A549 (cell line): ENCODE data around the gene ESR2. TPM values are rescaled to one million over a fixed set of nuclear protein-coding genes. Genes with fewer than 3 reads are reported as not detected.
A peak's percentile ranks its signal among the peaks of the same experiment; 100 is the strongest.

Experiments
- ATAC-seq, 2 experiments: fragments of 200-7000 bp in 1 of 2; fragments of >200 bp in 1 of 2; cut with Nextera tagmentation in 1 of 2; cut with Tn5 transposase in 1 of 2; 3 replicates each; pipeline versions ENCODE4 v1.8.0 to v1.9.1; 2018 to 2020; ENCODE audit warnings: mild to moderate bottlenecking in 1 of 2, moderate library complexity in 1 of 2
- CTCF ChIA-PET: fragments of 300-600 bp; sonication (Branson Sonifier 250); formaldehyde crosslinking; extraction: SDS; loops from one replicate; lab custom pipeline; 2021; ENCODE audit warnings: antibody characterized with exemption, inconsistent platforms; lab: Yijun Ruan, JAX
- POLR2A ChIA-PET: fragments of 350-600 bp; formaldehyde crosslinking; extraction: SDS; loops from one replicate; lab custom pipeline; 2021; ENCODE audit warnings: antibody characterized with exemption, inconsistent platforms; lab: Yijun Ruan, JAX
- DNase-seq, 2 experiments: peaks; one replicate each; pipeline versions ENCODE4 v3.0.0 to v3.0.0-alpha.2; 2011 to 2016; ENCODE audit warnings: low read depth in 1 of 2, low spot score in 1 of 2
- FAIRE-seq: peaks from 2 replicates; lab custom pipeline; 2011; peaks lifted over from hg19 to GRCh38; lab: Jason Lieb, UNC
- H3K27ac ChIP-seq, 2 experiments: fragments of >200 bp; sonication (Bioruptor Twin); formaldehyde crosslinking; 3 replicates each; pipeline ENCODE4 v1.5.1; 2016 to 2017
- H3K4me1 ChIP-seq: fragments of >200 bp; sonication (Bioruptor Twin); formaldehyde crosslinking; 3 replicates; pipeline ENCODE4 v1.6.1; 2016
- H3K4me2 ChIP-seq: fragments of >200 bp; sonication (Bioruptor Twin); formaldehyde crosslinking; 3 replicates; pipeline ENCODE4 v1.6.1; 2016
- H3K4me3 ChIP-seq: fragments of >200 bp; sonication (Bioruptor Twin); formaldehyde crosslinking; 3 replicates; pipeline ENCODE4 v1.5.1; 2016
- H3K9me3 ChIP-seq: fragments of >200 bp; sonication (Bioruptor Twin); formaldehyde crosslinking; 3 replicates; pipeline ENCODE4 v1.6.1; 2016
- EHMT2 ChIP-seq: fragments of 200-600 bp; sonication (generic); IDR thresholded peaks from 2 replicates; pipeline ENCODE4 v1.6.1; 2016; ENCODE audit warnings: antibody characterized with exemption, low read depth, mild to moderate bottlenecking, moderate library complexity
- EP300 ChIP-seq, 2 experiments: fragments of >200 bp; sonication (Bioruptor Twin); formaldehyde crosslinking; IDR thresholded peaks; 2 replicates in 1 of 2; 3 replicates in 1 of 2; pipeline ENCODE4 v1.6.1; 2016 to 2017
- FOSL2 ChIP-seq, 2 experiments: fragments of 450-650 bp in 1 of 2; fragments of >200 bp in 1 of 2; sonication (Bioruptor Twin) in 1 of 2; formaldehyde crosslinking; IDR thresholded peaks; 2 replicates each; pipeline versions ENCODE4 v1.5.0 to v1.6.1; 2016 to 2020; ENCODE audit warnings: mild to moderate bottlenecking in 1 of 2, moderate library complexity in 1 of 2
- HOXB13 ChIP-seq: fragments of 250-450 bp; sonication (Bioruptor Pico); IDR thresholded peaks from 2 replicates; pipeline ENCODE4 v1.5.0; 2020; ENCODE audit warnings: low read depth, mild to moderate bottlenecking, moderate library complexity
- JUN ChIP-seq, 2 experiments: fragments of >200 bp; sonication (Bioruptor Twin); formaldehyde crosslinking; IDR thresholded peaks; 2 replicates in 1 of 2; 3 replicates in 1 of 2; pipeline ENCODE4 v1.6.1; 2016 to 2017
- JUNB ChIP-seq: fragments of >200 bp; sonication (Bioruptor Twin); formaldehyde crosslinking; IDR thresholded peaks from 2 replicates; pipeline ENCODE4 v1.6.1; 2016
- KDM1A ChIP-seq: fragments of 200-600 bp; sonication (generic); IDR thresholded peaks from 2 replicates; pipeline ENCODE4 v1.6.1; 2016; ENCODE audit warnings: low read depth, mild to moderate bottlenecking
- MAFK ChIP-seq: fragments of 450-650 bp; IDR thresholded peaks from 2 replicates; pipeline ENCODE4 v1.6.1; 2014; ENCODE audit not compliant: partially characterized antibody
- NR3C1 ChIP-seq: fragments of >200 bp; sonication (Bioruptor Twin); formaldehyde crosslinking; IDR thresholded peaks from 3 replicates; pipeline ENCODE4 v1.6.1; 2017
- POLR2AphosphoS2 ChIP-seq: conservative IDR thresholded peaks from 2 replicates; pipeline ENCODE4 v1.6.1; 2012; ENCODE audit warnings: low read length, improper control_type of control experiment, inconsistent platforms
- RAD21 ChIP-seq, 2 experiments: fragments of >200 bp in 1 of 2; sonication (Bioruptor Twin) in 1 of 2; formaldehyde crosslinking in 1 of 2; IDR thresholded peaks in 1 of 2; conservative IDR thresholded peaks in 1 of 2; 2 replicates in 1 of 2; 3 replicates in 1 of 2; pipeline ENCODE4 v1.6.1; 2012 to 2018; ENCODE audit warnings: inconsistent platforms in 1 of 2
- RNF2 ChIP-seq: fragments of 200-600 bp; sonication (generic); IDR thresholded peaks from 2 replicates; pipeline ENCODE4 v1.6.1; 2016; ENCODE audit warnings: low read depth, mild to moderate bottlenecking, antibody characterized with exemption, moderate library complexity, borderline replicate concordance
- TP53 ChIP-seq: fragments of 250-450 bp; sonication (Bioruptor Pico); IDR thresholded peaks from 2 replicates; pipeline ENCODE4 v1.5.0; 2021; ENCODE audit warnings: mild to moderate bottlenecking, moderate library complexity
- ZNF302 ChIP-seq: fragments of 250-450 bp; sonication (Bioruptor Pico); IDR thresholded peaks from 2 replicates; pipeline ENCODE4 v1.9.0; 2021; ENCODE audit warnings: inconsistent platforms, mild to moderate bottlenecking, moderate library complexity
- WGBS: methylation state at CpG from one replicate; pipeline ENCODE4 v1.1.6; 2017; ENCODE audit errors: missing lambda C conversion rate; 5-methylcytosine and 5-hydroxymethylcytosine counted together
- polyA plus RNA-seq, 4 experiments: library from polyadenylated mRNA; depleted of rRNA in 3 of 4; stranded (reverse); fragments of >200 nt; fragmentation: RNase III in 1 of 4; extraction: RNeasy Plus Mini Kit Qiagen cat#74134 plus additional on column Dnase treatment in 1 of 4; gene quantifications; 2 replicates in 3 of 4; 3 replicates in 1 of 4; pipeline ENCODE4 v1.2.3, GENCODE V29; 2011 to 2017
- TF ChIP-seq, protein P1 (sequence below): IDR thresholded peaks from 2 replicates; pipeline ENCODE4 v1.6.1; 2012
- TF ChIP-seq, protein P2 (sequence below): IDR thresholded peaks from 2 replicates; pipeline ENCODE4 v1.6.1; 2012
- TF ChIP-seq, protein P3 (sequence below): fragments of 250-450 bp; sonication (Bioruptor Pico); IDR thresholded peaks from 2 replicates; pipeline ENCODE4 v1.5.0; 2020; ENCODE audit warnings: low read depth, mild to moderate bottlenecking, moderate library complexity
- TF ChIP-seq, protein P4 (sequence below): fragments of 200-600 bp; sonication (generic); IDR thresholded peaks from 2 replicates; pipeline ENCODE4 v1.6.1; 2016; ENCODE audit warnings: antibody characterized with exemption, mild to moderate bottlenecking, moderate library complexity

The ESR2 gene
- polyA plus RNA-seq, 2 of the 4 experiments (the other 2 are of a cell fraction), result 0.05 to 0.06 TPM

DNA sequence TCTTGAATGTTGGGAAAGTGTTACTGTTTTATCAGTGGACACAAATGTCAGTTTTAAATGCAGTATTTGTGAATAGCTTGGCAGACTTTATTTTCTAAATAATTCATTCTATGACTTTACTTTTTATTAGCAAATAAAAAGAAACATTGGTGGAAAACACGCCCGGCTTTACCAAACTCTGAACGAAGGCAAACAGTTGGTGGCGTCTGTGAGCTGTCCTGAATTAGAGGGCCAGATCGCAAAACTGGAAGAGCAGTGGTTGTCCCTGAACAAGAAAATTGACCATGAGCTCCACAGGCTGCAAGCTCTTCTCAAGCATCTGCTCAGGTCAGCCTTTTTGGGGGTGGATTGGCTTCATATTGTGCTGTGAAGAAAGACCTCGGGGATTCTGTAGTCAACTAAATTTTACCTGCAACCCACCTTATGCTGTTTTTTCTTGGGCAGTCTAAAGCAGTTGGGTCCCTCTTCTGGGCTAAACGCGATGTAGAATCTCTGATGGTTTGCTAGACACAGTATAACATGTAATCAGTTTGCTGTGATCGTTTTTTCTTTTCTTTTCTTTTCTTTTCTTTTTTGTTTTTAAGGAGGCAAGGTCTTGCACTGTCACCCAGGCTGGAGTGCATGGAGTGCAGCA, 156.4 kb downstream of the ESR2 start:
- Histone ChIP-seq H3K9me3 (no peaks in the 10 kb centered on the region), H3K4me3 (no peak overlapping the region), H3K4me1 (no peaks in the 10 kb centered on the region), H3K4me2 (no peak overlapping the region), H3K27ac (no peak overlapping the region)
- CTCF ChIA-PET, result interaction anchor here (0.7 to 2.8 kb wide), 8 partner anchors 12 to 166 kb away, joined by 3 to 16 read pairs (median 5); partner anchors contain the start of gene ESR2
- WGBS, result 79% methylated on average over 9 of the region's 9 CpGs
- TF ChIP-seq RAD21 (conservative IDR thresholded peaks at IDR 0.05 in 1 of 2, IDR thresholded peaks at IDR 0.05 in 1 of 2), result peak; percentile 27 to 53; a peak in 2 of 5 replicates
- no peak for TF ChIP-seq FOSL2 (IDR thresholded peaks at IDR 0.05)
- no peak for TF ChIP-seq FOSL2 (CRISPR knock-in tag; IDR thresholded peaks at IDR 0.05)
- TF ChIP-seq, protein P1, sequence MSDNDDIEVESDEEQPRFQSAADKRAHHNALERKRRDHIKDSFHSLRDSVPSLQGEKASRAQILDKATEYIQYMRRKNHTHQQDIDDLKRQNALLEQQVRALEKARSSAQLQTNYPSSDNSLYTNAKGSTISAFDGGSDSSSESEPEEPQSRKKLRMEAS, result no peak
- TF ChIP-seq TP53, result no peak
- no peak for TF ChIP-seq EP300 (IDR thresholded peaks at IDR 0.05)
- no peak for TF ChIP-seq JUNB
- TF ChIP-seq, all 56 proteins: peak for 1
- POLR2A ChIA-PET, result interaction anchor here (0.6 kb wide), 1 partner anchor 250 kb away, joined by 6 read pairs; no protein-coding TSS in a partner anchor
- no peak for FAIRE-seq
- ATAC-seq, result peak in 1 of 2 experiments; percentile 50; a peak in 1 of 6 replicates
- peak in 1 of 2 experiments; percentile 17 for DNase-seq

DNA sequence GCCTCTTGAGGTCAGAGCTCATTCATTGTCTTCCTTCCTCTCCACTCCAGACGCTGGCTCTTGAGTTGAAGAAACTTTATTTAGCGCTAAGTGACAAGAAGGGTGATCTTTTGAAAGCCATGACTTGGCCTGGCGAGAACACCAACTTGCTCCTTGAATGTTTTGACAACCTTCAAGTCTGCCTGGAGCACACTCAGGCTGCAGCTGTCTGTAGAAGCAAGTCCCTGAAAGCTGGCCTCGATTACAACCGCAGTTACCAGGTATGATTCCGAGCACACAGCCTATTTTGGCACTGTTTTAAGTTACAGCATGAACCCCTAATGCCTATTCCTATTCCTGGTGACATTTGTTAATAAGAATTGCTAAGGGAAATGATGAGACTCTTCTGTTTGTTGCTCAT, 167.6 kb downstream of the ESR2 start:
- ATAC-seq (no peak), DNase-seq (no peak), FAIRE-seq (no peak)
- H3K4me2 ChIP-seq, result no peak overlapping the region
- H3K4me1 ChIP-seq, result no peaks in the 10 kb centered on the region
- no peak overlapping the region for H3K4me3 ChIP-seq
- H3K27ac ChIP-seq, result no peak overlapping the region
- WGBS, result 87% methylated on average over 6 of the region's 6 CpGs
- ChIA-PET POLR2A (no interaction called here), CTCF (interaction anchor here (1.0 to 1.3 kb wide), 2 partner anchors 11 to 13 kb away, joined by 3 to 5 read pairs; no protein-coding TSS in a partner anchor)
- no peaks in the 10 kb centered on the region for H3K9me3 ChIP-seq
- TF ChIP-seq, protein P2, sequence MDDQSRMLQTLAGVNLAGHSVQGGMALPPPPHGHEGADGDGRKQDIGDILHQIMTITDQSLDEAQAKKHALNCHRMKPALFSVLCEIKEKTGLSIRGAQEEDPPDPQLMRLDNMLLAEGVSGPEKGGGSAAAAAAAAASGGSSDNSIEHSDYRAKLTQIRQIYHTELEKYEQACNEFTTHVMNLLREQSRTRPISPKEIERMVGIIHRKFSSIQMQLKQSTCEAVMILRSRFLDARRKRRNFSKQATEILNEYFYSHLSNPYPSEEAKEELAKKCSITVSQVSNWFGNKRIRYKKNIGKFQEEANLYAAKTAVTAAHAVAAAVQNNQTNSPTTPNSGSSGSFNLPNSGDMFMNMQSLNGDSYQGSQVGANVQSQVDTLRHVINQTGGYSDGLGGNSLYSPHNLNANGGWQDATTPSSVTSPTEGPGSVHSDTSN, result no peak
- TF ChIP-seq, protein P3, sequence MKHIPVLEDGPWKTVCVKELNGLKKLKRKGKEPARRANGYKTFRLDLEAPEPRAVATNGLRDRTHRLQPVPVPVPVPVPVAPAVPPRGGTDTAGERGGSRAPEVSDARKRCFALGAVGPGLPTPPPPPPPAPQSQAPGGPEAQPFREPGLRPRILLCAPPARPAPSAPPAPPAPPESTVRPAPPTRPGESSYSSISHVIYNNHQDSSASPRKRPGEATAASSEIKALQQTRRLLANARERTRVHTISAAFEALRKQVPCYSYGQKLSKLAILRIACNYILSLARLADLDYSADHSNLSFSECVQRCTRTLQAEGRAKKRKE (CRISPR knock-in tag), result no peak
- TF ChIP-seq KDM1A, result no peak
- no peak for TF ChIP-seq RNF2
- no peak for TF ChIP-seq HOXB13 (CRISPR knock-in tag)
- TF ChIP-seq TP53, result no peak
- no peak for TF ChIP-seq POLR2AphosphoS2
- TF ChIP-seq ZNF302, result no peak
- TF ChIP-seq JUN (IDR thresholded peaks at IDR 0.05), result no peak
- no peak for TF ChIP-seq EHMT2
- TF ChIP-seq NR3C1, result no peak
- TF ChIP-seq MAFK, result no peak
- TF ChIP-seq, protein P4, sequence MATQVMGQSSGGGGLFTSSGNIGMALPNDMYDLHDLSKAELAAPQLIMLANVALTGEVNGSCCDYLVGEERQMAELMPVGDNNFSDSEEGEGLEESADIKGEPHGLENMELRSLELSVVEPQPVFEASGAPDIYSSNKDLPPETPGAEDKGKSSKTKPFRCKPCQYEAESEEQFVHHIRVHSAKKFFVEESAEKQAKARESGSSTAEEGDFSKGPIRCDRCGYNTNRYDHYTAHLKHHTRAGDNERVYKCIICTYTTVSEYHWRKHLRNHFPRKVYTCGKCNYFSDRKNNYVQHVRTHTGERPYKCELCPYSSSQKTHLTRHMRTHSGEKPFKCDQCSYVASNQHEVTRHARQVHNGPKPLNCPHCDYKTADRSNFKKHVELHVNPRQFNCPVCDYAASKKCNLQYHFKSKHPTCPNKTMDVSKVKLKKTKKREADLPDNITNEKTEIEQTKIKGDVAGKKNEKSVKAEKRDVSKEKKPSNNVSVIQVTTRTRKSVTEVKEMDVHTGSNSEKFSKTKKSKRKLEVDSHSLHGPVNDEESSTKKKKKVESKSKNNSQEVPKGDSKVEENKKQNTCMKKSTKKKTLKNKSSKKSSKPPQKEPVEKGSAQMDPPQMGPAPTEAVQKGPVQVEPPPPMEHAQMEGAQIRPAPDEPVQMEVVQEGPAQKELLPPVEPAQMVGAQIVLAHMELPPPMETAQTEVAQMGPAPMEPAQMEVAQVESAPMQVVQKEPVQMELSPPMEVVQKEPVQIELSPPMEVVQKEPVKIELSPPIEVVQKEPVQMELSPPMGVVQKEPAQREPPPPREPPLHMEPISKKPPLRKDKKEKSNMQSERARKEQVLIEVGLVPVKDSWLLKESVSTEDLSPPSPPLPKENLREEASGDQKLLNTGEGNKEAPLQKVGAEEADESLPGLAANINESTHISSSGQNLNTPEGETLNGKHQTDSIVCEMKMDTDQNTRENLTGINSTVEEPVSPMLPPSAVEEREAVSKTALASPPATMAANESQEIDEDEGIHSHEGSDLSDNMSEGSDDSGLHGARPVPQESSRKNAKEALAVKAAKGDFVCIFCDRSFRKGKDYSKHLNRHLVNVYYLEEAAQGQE, result no peak
